GM18508 (cell line): ENCODE data around the gene MS4A13.
"Not testable (repeated sequence)": the region's sequence is repeated elsewhere in the genome, so short reads cannot be mapped to it uniquely, and the experiment has no call there.

Source experiments
- ATAC-seq: cut with Tn5 transposase; IDR thresholded peaks from one replicate; pipeline ENCODE4 v1.9.1; 2021; ENCODE audit warnings: moderate number of reproducible peaks; ENCODE audit not compliant: insufficient read depth, unreplicated experiment

The MS4A13 gene, protein sequence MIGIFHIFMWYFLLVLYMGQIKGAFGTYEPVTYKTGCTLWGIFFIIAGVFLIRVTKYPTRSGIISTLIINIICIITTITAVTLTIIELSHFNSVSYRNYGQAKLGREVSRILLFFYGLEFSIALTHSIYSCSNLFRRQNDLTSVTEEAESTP

DNA sequence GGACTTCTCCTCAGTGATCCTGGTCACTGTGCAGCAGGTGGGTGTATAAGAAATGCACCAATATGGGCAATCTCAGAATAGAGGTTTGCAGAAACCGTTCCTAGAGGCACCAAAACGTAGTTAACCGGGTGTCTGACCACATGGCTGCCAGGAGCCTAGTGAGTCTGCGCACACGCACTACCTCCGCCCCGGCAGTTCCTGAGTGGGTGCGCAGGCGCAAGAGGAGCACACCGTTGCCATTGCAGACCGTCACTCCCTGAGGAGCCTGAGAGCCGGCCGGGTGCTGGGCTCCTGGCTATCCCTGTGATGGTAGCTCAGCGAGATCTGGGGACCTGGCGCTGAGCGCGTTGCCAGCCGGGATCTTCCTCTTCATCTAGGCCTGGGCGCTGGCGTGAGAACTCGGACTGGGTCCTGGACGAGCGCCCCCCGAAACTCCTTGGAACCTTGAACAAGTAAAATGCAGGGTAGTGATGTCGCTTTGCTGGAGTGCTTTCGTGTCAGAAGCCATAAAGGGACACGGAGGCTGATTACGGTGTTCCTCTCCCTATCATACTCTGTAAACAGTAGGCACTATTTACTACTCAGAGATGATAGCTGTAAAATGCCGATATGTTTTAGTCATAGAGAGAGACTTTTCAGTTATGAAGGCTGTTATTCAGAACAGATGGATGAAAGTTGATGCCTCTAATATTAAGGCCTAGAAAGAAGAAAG lies at the start of gene MS4A13:
TSS of gene MS4A13 (plus strand) at position 249 of the 712 bp plus-strand sequence. CDS start 2,692 bp downstream, outside the sequence.
- no peak for ATAC-seq

DNA sequence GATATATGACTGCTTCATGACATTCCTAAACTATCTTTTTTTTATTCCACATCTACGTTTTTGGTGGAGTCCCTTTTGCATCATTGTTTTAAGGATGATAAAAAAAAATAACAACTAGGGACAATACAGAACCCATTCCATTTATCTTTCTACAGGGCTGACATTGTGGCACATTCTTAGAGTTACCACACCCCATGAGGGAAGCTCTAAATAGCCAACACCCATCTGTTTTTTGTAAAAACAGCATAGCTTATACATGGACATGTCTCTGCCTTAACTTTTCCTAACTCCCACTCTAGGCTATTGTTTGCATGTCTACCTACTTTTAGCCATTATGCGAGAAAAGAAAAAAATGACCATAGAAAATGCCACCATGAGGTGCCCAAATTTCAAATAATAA lies 46.4 kb upstream of the MS4A13 start:
- no peak for ATAC-seq

DNA sequence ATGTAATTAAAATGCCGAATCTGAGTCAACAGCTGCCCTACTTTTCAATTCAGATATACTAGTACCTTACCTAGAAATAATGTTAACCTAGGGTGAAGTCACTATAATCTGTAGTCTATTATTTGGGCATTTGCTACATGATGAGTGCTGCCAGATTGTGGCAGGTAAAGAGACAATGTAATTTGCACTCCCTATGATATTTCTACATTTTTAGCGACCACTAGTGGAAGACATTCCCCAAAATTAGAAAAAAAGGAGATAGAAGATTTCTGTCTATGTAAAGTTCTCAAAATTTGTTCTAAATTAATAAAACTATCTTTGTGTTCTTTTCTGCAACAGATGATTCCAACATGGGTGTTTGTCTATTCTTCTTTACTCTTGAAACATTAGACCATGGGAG lies 45.5 kb upstream of the MS4A13 start:
- no peak for ATAC-seq

DNA sequence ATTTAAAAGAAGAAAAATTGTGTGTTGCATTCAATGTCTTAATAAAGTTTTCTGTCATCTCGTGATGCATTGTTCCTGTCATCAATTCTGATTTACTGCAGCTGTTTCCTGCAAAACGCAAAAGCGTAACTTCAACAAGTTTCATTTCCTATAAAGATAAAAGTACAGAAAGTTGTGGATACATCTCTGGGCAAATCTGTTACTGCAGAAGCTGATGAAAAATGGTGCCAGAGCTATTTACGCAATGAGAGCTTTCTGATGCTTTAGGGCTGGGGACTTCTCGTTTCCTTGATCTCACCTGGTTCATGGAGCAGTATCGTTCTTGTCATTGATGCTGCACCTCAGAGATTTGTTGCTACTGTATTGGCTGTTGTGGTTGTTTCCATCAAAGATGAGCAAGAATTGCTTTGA lies 38.2 kb upstream of the MS4A13 start:
- ATAC-seq: peak; percentile 75

DNA sequence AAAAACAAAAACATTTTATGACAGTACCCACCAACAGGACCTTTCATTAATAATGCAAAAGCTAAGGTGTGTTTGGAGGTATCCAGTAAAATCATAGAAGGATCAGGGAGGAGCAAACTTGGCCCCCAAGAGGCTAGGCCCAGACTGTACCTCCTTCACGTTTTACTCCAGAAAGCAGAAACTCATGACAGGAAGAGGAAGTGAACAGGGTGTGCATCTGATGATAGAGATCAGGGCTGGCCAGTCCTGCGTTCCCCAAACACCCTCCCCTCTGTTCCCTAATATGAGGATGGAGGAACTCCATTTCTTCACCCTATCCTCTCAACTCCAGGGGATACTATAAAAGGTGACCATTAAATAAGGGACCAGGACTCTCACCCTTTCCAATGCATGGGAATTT lies 32.8 kb upstream of the MS4A13 start:
- no peak for ATAC-seq

DNA sequence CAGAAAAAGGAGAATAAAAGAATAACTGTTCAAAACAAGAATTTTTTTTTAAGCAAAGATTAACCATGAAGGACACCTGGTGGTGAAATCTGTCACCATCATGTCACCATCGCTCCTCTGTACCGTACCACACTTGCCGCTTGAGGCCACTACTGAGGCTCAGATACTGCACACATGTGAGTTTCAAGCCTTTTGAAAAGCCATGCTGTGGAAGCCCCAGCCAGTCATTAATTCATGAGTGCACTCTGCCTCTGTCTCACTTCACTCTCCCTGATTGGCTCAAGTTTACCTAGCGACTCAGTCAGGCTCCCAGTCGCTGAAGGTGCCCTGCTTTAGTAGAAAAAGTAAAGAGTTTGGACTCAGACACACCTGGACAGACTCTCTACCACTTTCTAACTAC lies 29.2 kb upstream of the MS4A13 start:
- ATAC-seq: peak; percentile 94

DNA sequence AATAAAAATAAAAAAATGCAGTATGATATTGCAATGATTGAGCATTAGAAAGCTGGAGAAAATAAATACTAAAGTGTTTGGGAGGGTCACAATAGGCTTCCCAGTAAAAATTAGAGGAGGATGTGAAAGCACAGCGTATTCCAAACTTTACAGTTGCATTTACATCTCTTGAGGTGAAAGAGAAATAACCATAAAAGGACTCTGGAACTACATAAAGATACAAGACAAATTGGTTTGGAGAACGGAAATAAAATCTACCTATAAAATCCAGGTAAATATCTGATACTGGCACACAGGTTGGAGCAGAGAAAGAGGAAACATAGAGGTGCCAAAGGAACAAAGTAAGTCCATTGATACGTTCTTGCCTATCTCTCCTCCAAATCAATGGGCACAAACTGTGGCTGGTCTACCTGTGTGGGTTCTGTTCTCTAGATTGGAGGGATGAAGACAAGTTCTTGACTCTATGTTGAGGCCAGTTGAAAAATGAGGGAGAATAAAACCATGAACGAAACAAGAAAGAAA lies 22.6 kb upstream of the MS4A13 start, which contains the start of gene MS4A12:
TSS of gene MS4A12 (plus strand) at position 291 of the 522 bp plus-strand sequence. CDS start 4,541 bp downstream, outside the sequence.
- no peak for ATAC-seq

DNA sequence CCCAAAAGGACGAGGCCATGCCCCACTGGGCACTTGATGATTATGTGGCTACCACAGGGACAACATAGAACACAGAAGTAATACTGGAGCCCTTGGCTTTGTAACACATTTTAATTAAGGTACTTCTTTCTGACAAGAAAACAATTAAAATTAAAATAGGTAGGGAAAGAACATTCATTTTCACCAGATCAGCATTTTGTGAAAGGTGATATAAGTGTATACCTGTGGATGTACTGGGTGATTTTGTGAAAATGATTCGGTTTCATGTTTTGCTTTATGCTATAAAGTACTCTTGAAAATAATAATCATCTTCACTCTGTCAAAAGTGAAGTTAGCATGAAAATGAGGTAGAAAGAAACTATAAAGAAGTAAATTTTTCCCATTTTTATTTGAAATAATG lies 21.7 kb upstream of the MS4A13 start:
- no peak for ATAC-seq

DNA sequence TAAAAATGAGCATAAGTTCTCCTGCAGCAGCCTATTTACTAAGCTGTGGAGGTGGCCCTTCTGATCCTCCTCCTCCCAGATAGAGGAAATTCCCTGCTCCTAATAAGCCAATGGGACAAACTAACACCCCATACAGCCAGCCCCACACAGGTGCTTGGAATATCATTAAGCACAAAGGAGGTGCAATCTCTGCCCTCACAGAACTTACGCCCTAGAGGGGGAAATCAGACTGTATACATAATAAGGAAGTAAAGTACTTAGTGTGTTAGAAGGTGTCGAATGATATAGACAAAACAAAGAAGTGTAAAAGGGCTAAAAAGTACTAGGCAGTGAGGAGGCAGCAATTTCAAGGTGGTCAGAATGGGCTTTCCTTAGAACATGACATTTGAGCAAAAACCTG lies 16.8 kb upstream of the MS4A13 start:
- no peak for ATAC-seq

DNA sequence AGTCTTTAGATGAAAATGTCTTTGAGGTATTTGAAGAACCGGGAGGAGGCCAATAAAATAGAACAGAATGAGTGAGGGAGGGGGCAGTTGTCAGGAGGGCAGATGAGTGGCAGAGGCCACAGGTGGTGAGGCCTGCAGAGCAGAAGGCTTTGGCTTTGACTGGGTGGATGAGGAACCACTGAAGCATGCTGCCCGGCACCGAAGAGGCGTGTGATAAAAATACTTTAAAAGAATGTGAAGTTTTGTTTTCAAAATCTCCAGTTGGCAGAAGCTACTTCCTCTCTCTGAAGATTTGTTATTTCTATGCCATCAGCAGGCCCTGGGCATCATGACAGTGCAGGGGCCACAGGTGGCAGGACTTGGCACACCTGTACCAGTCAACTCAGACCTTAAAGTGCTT lies 16.3 kb upstream of the MS4A13 start:
- no peak for ATAC-seq

DNA sequence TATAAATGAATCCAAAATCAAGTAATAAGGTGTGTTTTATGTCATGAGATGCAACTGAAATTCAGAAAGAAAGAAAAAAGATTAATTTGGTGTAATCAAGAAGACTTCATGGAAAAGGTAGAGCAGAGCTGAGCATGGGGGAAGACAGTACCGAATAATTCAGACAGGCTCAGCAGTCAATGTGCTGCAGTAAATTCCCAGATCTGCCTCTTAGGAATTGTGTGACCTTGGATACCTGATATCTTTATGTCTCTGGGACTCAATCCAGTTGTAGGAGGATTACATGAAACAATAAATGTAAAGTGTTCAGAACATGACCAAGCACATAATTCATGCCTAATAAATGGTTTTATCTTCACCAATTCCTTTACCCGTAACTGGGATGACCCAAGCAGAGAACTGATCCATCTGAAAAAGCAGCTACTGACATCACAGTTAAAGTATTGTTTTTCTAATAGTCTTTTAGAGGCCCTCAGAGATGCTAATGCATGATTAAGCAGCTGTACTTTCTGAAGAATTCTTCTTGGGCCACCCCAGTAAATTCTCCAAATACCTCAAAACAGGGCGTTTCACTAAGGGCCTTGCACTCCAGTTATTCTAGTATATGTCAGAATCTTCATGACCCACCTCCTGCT lies 14.8 kb upstream of the MS4A13 start:
- ATAC-seq: no peak

DNA sequence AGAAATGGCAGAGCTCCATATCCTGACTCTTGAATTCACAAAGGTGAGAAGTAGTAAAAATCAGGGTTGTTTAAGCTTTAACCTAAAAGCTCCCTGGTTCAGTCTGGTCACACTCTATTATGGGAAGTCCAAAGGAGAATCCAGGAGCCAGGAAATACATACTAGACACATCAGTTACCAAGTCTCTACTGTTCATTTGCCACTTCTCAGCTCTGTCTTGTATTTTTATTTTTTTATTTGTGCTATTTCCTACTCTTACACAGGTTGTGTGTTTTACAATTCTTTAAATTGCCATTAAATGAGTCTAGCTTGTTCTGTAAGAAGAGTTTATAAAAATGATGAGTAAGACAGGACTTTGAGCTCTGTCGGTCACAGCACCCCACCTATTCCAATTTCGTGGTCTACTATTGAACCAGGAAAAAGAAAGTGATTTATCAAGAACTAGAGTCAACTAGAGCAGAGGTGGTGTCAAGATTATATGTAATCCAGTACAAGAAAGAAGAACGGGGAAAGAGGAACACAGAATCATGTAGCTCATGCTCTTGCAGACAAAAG lies 12.9 kb upstream of the MS4A13 start:
- no peak for ATAC-seq

DNA sequence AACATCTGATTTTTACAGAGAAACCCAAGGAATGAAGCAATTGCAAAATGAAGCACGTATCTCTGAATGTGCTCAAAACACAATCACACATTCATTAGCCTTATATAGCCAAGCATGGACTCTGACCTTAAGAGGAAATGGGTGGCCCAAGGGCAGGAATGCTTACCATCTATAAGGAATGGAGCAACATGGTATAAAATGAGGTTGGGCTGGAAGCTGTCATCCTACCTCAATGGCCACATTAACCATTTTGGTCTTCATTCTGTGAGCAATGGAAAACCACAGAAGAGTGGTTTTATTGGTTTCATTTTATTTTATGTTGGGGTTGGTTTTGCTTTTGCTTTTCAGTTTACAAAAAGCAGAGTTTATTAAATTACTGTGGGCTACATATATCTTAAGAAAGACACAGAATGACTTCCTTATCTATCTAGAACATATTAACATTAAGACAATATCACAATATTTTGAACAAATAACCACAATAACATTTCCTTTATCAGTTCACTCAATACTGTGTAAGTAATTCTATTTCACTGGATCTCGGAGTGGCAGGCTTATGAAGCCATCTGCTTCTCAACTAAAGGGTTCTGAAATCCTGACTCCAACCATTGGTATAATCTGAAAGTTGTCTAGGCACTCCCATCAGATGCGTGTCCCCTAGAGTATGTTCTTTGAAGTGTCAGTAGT lies 10.8 kb upstream of the MS4A13 start:
- ATAC-seq: no peak

DNA sequence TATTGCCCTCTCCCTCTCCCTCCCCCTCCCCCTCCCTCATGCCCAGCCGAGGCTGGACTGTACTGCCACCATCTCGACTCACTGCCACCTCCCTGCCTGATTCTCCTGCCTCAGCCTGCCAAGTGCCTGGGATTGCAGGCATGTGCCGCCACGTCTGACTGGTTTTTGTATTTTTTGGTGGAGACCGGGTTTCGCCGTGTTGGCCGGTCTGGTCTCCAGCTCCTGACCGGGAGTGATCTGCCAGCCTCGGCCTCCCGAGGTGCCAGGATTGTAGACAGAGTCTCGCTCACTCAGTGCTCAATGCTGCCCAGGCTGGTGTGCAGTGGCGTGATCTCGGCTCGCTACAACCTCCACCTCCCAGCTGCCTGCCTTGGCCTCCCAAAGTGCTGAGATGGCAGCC lies 5.6 kb upstream of the MS4A13 start:
- ATAC-seq: not testable (repeated sequence)

DNA sequence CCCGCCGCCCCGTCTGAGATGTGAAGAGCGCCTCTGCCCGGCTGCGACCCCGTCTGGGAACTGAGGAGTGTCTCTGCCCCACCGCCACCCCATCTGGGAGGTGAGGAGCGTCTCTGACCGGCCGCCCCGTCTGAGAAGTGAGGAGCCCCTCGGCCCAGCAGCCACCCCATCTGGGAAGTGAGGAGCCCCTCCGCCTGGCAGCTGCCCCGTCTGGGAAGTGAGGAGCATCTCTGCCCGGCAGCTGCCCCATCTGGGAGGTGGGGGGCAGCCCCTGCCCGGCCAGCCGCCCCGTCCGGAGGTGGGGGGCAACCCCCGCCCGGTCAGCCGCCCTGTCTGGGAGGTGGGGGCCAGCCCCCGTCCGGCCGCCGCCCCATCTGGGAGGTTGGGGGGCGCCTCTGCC lies 5.0 kb upstream of the MS4A13 start:
- not testable (repeated sequence) for ATAC-seq

DNA sequence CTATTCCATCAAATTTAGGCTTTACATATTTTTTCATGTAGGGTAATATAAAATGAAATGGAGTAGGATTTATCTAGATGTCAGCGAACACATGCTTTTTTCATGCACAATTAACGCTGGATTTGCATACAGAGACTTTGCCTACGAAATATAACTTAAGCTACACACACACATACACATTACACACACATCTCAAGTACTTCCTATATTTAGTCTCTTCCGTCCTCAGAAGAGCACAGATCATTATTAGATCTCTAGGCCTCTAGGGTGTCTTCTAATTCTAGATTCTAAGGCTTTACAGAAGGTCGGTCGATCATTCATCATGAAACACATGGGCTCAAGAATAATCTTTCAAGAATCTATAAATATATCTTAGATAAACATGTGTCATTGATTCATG lies 3.8 kb upstream of the MS4A13 start:
- no peak for ATAC-seq

DNA sequence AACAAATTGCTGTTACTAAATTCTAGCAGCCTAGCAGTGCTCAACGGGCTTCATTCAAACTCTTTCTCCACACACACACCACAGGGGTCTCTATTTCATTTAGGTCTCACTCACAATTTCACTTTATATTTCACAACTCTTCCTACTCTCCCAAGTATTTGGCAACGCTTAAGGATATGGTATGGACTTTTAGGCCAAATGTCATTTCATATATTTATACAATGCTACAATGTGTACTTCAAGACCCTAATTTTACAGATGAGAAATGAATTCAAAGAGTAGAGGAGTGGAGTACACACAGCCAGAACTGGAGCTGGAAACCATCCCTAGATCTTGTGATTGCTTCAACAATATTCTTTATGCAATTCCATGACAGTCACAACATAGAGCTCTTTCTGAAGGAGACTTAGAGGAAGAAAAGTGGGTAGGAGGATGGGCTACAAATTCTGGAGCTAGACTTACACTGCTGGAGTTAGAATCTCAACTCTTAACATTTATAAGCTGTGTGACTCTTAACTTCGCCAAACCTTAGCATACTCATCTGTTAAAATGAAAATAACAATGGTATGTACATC lies 2.5 kb upstream of the MS4A13 start:
- no peak for ATAC-seq

DNA sequence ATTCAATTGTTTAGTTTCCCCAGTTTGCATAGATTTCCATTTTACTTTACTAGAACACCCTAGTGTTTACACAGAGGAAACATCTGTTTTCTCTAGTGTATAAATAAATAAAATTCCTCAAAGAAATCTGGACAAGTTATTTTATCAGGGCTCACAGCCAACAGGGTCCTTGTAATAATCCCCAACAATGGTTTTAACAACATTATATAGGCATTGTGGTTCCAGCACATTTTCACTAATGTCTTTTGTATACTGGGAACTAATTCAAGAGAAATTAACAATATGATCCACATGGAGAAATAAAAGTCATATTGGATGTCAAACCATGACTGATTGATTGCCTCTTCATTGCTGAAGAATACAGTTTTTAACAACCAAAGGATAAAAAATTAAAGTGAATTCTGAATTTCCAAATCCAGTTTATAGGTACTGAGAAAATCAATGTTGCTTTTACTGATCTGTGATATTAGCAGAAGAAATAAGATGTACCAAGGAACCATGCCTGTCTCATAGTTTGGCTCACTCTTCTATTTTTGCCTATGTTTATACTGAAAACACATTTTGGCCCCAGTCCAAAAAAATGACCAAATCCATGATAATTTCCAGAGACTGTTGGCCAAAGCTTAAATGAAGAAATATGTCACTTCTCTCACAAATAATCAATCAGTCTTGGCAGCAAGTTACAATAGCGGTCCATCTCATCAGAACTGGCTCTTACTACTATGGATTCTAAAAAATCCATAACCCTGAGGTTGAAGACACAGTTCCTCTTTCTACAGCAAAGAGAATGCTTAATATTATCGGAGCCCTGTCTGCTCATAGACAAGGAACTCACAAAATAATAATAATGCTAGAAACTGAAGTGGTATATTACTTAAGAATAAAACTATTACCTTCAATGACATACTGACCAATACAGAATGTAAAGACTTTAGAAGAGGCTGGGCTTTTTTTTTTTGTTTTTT lies 1.4 kb upstream of the MS4A13 start:
- ATAC-seq: no peak

DNA sequence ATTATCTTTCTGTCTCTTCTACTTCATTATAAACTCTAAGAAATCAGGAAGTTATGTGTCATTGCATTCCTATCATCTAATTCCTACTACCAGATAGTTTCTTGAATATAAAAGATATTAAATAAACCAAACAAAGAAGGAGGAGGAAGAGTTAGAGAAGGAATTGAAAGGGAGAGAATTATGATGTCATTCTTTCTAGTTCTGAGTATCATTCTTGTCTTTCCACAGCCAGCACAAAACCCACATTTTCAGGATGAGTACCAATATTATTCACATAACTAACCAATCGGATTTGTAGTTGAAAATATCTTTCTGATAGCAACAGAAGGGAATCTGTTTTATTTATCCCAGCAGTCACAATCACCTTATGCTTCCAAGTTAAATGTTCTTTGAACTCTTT lies 13.3 kb downstream of the MS4A13 start:
- no peak for ATAC-seq
